IPS-20b (cell line): ENCODE data around the gene SUPT16H.

ENCODE experiments used
- H3K27ac ChIP-seq: one replicate; pipeline ENCODE4 v1.5.1; 2013; ENCODE audit warnings: low read length
- H3K27me3 ChIP-seq: 2 replicates; pipeline ENCODE4 v1.6.1; 2013; ENCODE audit warnings: mild to moderate bottlenecking, low read length, inconsistent platforms; ENCODE audit not compliant: insufficient read depth
- H3K36me3 ChIP-seq: 2 replicates; pipeline ENCODE4 v1.6.1; 2013; ENCODE audit warnings: low read depth, mild to moderate bottlenecking, inconsistent platforms, low read length, moderate library complexity; ENCODE audit not compliant: insufficient read depth
- H3K4me1 ChIP-seq: 2 replicates; pipeline ENCODE4 v1.6.1; 2013; ENCODE audit warnings: mild to moderate bottlenecking, control low read depth, inconsistent platforms, low read length, moderate library complexity; ENCODE audit not compliant: insufficient read depth
- H3K4me3 ChIP-seq: 2 replicates; pipeline ENCODE4 v1.5.1; 2013; ENCODE audit warnings: mild to moderate bottlenecking, low read length, inconsistent platforms
- H3K9ac ChIP-seq: 2 replicates; pipeline ENCODE4 v1.6.1; 2013; ENCODE audit warnings: low read depth, mild to moderate bottlenecking, inconsistent platforms, low read length, moderate library complexity
- H3K9me3 ChIP-seq: 2 replicates; pipeline ENCODE4 v1.6.1; 2013; ENCODE audit warnings: mild to moderate bottlenecking, low read depth, low read length, inconsistent platforms; ENCODE audit not compliant: insufficient read depth

Gene SUPT16H

GRCh38 chr14:21383848-21384493 is at the start of gene SUPT16H:
TSS of gene SUPT16H (minus strand) at chr14:21384019. CDS start at chr14:21383927, 92 bp downstream.
- peak within 1 kb of the TSS; percentile 99 for H3K9ac ChIP-seq
- peaks cover 10% of the 10 kb centered on the region; the same call in 1 of the 2 replicates for H3K4me1 ChIP-seq
- H3K4me3 ChIP-seq, result peak within 1 kb of the TSS; percentile 87
- H3K27me3 ChIP-seq, result no peaks in the 10 kb centered on the region
- H3K9me3 ChIP-seq, result no peaks in the 10 kb centered on the region
- H3K27ac ChIP-seq, result peak within 1 kb of the TSS; percentile 75
- H3K36me3 ChIP-seq, result peaks cover 49% of the 10 kb centered on the region

GRCh38 chr14:21431126-21431525 is 47.3 kb upstream of the SUPT16H start:
- Histone ChIP-seq H3K27ac (no peak overlapping the region), H3K9ac (no peak overlapping the region), H3K27me3 (no peaks in the 10 kb centered on the region), H3K4me3 (no peak overlapping the region), H3K9me3 (no peaks in the 10 kb centered on the region), H3K36me3 (peaks cover 67% of the 10 kb centered on the region), H3K4me1 (no peaks in the 10 kb centered on the region; the same call in 1 of the 2 replicates)

- H3K27me3 ChIP-seq, result no peaks in the 10 kb centered on the region
- no peak overlapping the region for H3K4me3 ChIP-seq
Measured at GRCh38 chr14:21428930-21429329, 45.1 kb upstream of the SUPT16H start.

GRCh38 chr14:21426692-21427091 is 42.9 kb upstream of the SUPT16H start:
- no peak overlapping the region for H3K4me3 ChIP-seq
- H3K27ac ChIP-seq, result no peak overlapping the region
- H3K9ac ChIP-seq, result no peak overlapping the region
- H3K9me3 ChIP-seq, result no peaks in the 10 kb centered on the region
- H3K27me3 ChIP-seq, result no peaks in the 10 kb centered on the region
- no peaks in the 10 kb centered on the region for H3K4me1 ChIP-seq
- H3K36me3 ChIP-seq, result peaks cover 100% of the 10 kb centered on the region

More at GRCh38 chr14:21428930-21429329, 45.1 kb upstream of the SUPT16H start:
- H3K9me3 ChIP-seq, result no peaks in the 10 kb centered on the region
- H3K9ac ChIP-seq, result no peak overlapping the region
- peaks cover 86% of the 10 kb centered on the region for H3K36me3 ChIP-seq
- H3K27ac ChIP-seq, result no peak overlapping the region
- H3K4me1 ChIP-seq, result no peaks in the 10 kb centered on the region

- Histone ChIP-seq H3K27ac (no peak overlapping the region), H3K9me3 (no peaks in the 10 kb centered on the region), H3K9ac (no peak overlapping the region), H3K4me3 (no peak overlapping the region), H3K36me3 (peaks cover 84% of the 10 kb centered on the region), H3K27me3 (no peaks in the 10 kb centered on the region), H3K4me1 (no peaks in the 10 kb centered on the region)
Measured at GRCh38 chr14:21419528-21419927, 35.7 kb upstream of the SUPT16H start.

GRCh38 chr14:21415329-21415728 is 31.5 kb upstream of the SUPT16H start:
- H3K9me3 ChIP-seq, result no peaks in the 10 kb centered on the region
- no peak overlapping the region for H3K27ac ChIP-seq
- no peak overlapping the region for H3K9ac ChIP-seq
- no peaks in the 10 kb centered on the region for H3K27me3 ChIP-seq
- no peaks in the 10 kb centered on the region for H3K4me1 ChIP-seq
- H3K36me3 ChIP-seq, result peaks cover 85% of the 10 kb centered on the region
- no peak overlapping the region for H3K4me3 ChIP-seq

- no peaks in the 10 kb centered on the region for H3K4me1 ChIP-seq
- no peaks in the 10 kb centered on the region for H3K9me3 ChIP-seq
- no peak overlapping the region for H3K27ac ChIP-seq
- H3K9ac ChIP-seq, result no peak overlapping the region
- H3K4me3 ChIP-seq, result no peak overlapping the region
- peaks cover 86% of the 10 kb centered on the region for H3K36me3 ChIP-seq
- H3K27me3 ChIP-seq, result no peaks in the 10 kb centered on the region
Measured at GRCh38 chr14:21414137-21414631, 30.4 kb upstream of the SUPT16H start.

- H3K9ac ChIP-seq, result no peak overlapping the region
- peaks cover 100% of the 10 kb centered on the region for H3K36me3 ChIP-seq
- no peak overlapping the region for H3K4me3 ChIP-seq
- H3K27me3 ChIP-seq, result no peaks in the 10 kb centered on the region
- no peaks in the 10 kb centered on the region for H3K9me3 ChIP-seq
- H3K4me1 ChIP-seq, result no peaks in the 10 kb centered on the region
- no peak overlapping the region for H3K27ac ChIP-seq
Measured at GRCh38 chr14:21408147-21408546, 24.3 kb upstream of the SUPT16H start.

GRCh38 chr14:21406213-21406612 is 22.4 kb upstream of the SUPT16H start:
- Histone ChIP-seq H3K27me3 (no peaks in the 10 kb centered on the region), H3K9ac (no peak overlapping the region), H3K36me3 (peaks cover 100% of the 10 kb centered on the region), H3K4me1 (no peaks in the 10 kb centered on the region), H3K4me3 (no peak overlapping the region), H3K9me3 (no peaks in the 10 kb centered on the region), H3K27ac (no peak overlapping the region)

GRCh38 chr14:21405097-21405496 is 21.3 kb upstream of the SUPT16H start:
- H3K27me3 ChIP-seq, result no peaks in the 10 kb centered on the region
- H3K4me3 ChIP-seq, result no peak overlapping the region
- H3K9me3 ChIP-seq, result no peaks in the 10 kb centered on the region
- H3K4me1 ChIP-seq, result no peaks in the 10 kb centered on the region
- no peak overlapping the region for H3K9ac ChIP-seq
- peaks cover 100% of the 10 kb centered on the region for H3K36me3 ChIP-seq
- no peak overlapping the region for H3K27ac ChIP-seq

- H3K27ac ChIP-seq, result no peak overlapping the region
- H3K36me3 ChIP-seq, result peaks cover 99% of the 10 kb centered on the region
Measured at GRCh38 chr14:21399311-21399870, 15.6 kb upstream of the SUPT16H start.

GRCh38 chr14:21398901-21399300 is 15.1 kb upstream of the SUPT16H start:
- H3K4me3 ChIP-seq, result no peak overlapping the region
- H3K27ac ChIP-seq, result no peak overlapping the region
- H3K36me3 ChIP-seq, result peaks cover 99% of the 10 kb centered on the region
- H3K4me1 ChIP-seq, result no peaks in the 10 kb centered on the region
- no peak overlapping the region for H3K9ac ChIP-seq
- no peaks in the 10 kb centered on the region for H3K27me3 ChIP-seq
- no peaks in the 10 kb centered on the region for H3K9me3 ChIP-seq

More at GRCh38 chr14:21399311-21399870, 15.6 kb upstream of the SUPT16H start:
- Histone ChIP-seq H3K4me1 (no peaks in the 10 kb centered on the region), H3K9ac (no peak overlapping the region), H3K27me3 (no peaks in the 10 kb centered on the region), H3K4me3 (no peak overlapping the region), H3K9me3 (no peaks in the 10 kb centered on the region)
